Fibroblast of skin of right quadriceps (primary cell): ENCODE measurements around the gene ZNF654.
"Not testable (repeated sequence)": the region's sequence is repeated elsewhere in the genome, so short reads cannot be mapped to it uniquely, and the experiment has no call there.

Experiments used
- DNase-seq: peaks from one replicate; pipeline ENCODE4 v3.0.0-alpha.2; 2013

Gene ZNF654

GRCh38 chr3:88147261-88147660, 88.2 kb downstream of the ZNF654 start:
- no peak for DNase-seq

- DNase-seq: no peak
These were observed 89.6 kb downstream of the ZNF654 start for GRCh38 chr3:88148651-88149050.

GRCh38 chr3:88149101-88149508, 90.0 kb downstream of the ZNF654 start:
- peak; percentile 30 for DNase-seq

- peak; percentile 93 for DNase-seq
These were observed 90.7 kb downstream of the ZNF654 start, which contains the start of gene C3orf38 for GRCh38 chr3:88149509-88150362. TSS of gene C3orf38 (plus strand) at chr3:88149959. CDS start at chr3:88150053, 94 bp downstream.

GRCh38 chr3:88150371-88150770, 91.3 kb downstream of the ZNF654 start:
- no peak for DNase-seq

- DNase-seq: no peak
These were observed 91.8 kb downstream of the ZNF654 start for GRCh38 chr3:88150806-88151205.

- DNase-seq: no peak
These were observed 92.3 kb downstream of the ZNF654 start for GRCh38 chr3:88151358-88151757.

GRCh38 chr3:88152841-88153240, 93.8 kb downstream of the ZNF654 start:
- DNase-seq: no peak

DNA sequence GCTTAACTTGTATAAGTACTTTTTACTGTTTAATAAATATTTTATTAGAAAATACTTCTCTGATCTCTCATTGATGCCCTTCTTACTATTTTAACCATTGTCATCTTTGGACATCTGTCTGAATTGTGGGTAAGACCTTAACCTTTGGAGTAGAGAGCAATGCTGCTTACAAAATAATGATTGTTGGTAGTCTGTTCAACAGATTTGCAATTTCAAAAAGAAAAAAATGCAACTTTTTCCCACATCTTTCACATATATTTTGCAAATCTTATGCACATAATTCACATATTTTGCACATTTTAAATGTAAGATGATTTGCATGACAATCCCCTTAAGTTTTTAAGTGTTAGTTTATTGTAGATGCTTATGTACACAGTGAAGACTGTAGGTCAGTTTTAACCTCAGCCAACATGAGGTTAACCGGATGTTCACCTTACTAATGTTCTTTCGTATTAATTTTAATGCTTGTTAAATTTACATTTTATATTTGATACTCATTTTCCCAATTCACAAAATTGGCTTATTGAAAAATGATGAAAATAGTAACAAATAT, 107.4 kb downstream of the ZNF654 start:
- DNase-seq: no peak

GRCh38 chr3:88167173-88167572, 108.1 kb downstream of the ZNF654 start:
- DNase-seq: no peak

DNA sequence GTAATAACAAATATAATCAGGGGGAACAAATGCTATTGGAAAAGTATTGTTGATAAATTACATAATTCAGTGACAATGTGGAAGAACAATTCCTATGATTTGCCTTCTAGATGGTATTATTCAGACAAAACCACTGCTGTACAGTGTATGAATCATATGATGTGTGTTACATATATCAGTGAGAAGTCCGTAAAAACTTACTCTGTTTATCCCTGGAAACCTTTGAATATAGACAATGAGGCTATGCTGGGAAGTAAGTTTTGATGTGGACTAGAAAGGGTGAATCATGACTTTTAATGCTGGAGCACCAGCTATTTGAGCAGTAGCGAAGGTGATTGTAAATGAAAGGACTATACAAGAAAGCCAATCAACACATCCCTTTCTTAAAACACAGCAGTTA, 108.6 kb downstream of the ZNF654 start:
- DNase-seq: no peak

- DNase-seq: no peak
These were observed 109.1 kb downstream of the ZNF654 start for GRCh38 chr3:88168171-88168570.

GRCh38 chr3:88180398-88180999, 121.4 kb downstream of the ZNF654 start:
- DNase-seq: peak; percentile 46

DNA sequence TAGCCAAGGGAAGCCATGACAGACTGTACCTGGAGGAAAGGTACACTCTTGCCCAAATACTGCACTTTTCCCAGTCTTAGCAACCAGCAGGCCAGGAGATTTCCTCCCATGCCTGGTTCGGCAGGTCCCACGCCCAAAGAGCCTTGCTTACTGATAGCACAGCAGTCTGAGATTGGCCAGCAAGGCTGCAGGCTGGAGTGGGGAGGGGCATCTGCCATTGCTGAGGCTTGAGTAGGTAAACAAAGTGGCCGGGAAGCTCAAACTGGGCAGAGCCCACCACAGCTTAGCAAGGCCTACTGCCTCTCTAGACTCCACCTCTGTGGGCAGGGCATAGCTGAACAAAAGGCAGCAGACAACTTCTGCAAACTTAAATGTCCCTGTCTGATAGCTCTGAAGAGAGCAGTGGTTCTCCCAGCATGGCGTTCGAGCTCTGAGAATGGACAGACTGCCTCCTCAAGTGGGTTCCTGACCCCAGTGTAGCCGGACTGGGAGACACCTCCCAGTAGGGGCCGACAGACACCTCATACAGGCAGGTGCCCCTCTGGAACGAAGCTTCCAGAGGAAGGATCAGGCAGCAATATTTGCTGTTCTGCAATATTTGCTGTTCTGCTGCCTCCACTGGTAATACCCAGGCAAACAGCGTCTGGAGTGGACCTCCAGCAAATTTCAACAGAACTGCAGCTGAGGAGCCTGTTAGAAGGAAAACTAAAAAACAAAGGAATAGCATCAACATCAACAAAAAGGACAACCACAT, 123.3 kb downstream of the ZNF654 start:
- not testable (repeated sequence) for DNase-seq

DNA sequence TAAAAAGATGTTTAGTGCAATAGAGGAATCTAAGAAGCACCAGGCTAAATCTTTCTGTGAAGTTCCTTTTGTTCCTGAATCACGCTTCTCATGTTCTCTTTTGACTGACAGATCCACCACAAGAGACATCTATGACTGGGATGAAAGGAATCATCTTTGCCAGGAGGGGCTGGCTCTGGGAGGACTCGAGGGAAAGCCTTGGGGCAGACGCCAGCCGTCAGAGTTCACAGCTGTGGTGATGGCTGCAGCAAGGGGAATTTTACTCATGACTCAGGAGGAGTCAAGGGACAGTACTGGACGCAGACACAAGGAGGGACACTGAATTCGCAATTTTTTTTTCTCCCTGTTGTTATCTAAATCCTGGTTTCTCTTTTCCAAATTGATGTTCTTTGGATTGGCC, 129.4 kb downstream of the ZNF654 start:
- DNase-seq: no peak

DNA sequence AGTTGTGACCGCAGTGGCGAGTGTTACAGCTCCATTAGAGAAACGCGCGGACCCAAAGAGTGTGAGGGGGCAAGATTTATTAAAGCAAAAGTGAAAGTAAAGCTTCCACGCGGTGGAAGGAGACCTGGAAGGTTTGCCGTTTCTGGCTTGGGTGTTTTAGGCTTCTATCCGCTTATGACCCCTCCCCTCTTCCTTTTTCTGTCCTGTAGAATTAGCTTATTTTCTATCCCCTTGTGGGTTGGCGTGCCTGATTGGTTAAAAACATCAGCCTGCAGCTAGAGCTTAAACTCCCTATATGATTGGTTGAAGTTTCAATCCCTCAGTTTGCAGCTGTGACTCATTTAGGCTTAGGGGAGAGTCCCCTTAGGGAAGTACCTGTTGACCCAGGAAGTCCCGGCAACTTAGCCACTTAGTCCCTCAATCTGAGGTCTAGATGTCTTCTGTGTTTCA, 130.3 kb downstream of the ZNF654 start:
- no peak for DNase-seq

GRCh38 chr3:88191872-88192409, 132.9 kb downstream of the ZNF654 start:
- DNase-seq: no peak

DNA sequence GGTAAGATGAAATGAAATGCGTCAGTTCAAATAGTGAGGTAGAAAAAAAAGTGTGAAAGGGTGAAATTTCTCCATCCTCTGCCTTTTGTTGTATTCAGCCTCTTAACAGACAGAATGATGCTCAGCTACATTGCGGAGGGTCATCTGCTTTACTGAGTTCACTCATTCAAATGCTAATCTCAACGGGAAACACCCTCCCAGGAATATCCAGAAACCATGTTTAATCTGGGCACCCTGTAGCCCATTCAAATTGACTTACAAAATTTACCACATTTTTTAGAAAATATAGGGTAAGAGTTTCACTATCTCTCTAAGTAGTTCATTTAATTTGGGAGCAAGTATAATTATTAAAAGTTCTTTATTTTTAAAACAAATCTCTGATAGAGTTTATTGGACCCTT, 133.6 kb downstream of the ZNF654 start:
- no peak for DNase-seq
